B cell (primary cell): Measurements from ENCODE around the gene PAX2. TPM values are rescaled to one million over a fixed set of nuclear protein-coding genes. Genes with fewer than 3 reads are reported as not detected.

Experiments
- ATAC-seq: fragments of 200-7000 bp; cut with Tn5 transposase; one replicate; pipeline ENCODE4 v1.10.0; 2021; ENCODE audit warnings: low read depth, mild to moderate bottlenecking, moderate number of reproducible peaks, moderate library complexity
- CTCF ChIA-PET: fragments of 350-600 bp; sonication (Branson Sonifier 250); formaldehyde crosslinking; loops from one replicate; lab custom pipeline; 2021; ENCODE audit warnings: antibody characterized with exemption, inconsistent platforms; lab: Charles Lee
- POLR2A ChIA-PET: fragments of 350-600 bp; sonication (Branson Sonifier 250); formaldehyde crosslinking; loops from one replicate; lab custom pipeline; 2021; ENCODE audit warnings: antibody characterized with exemption; lab: Charles Lee
- DNase-seq: peaks from one replicate; pipeline ENCODE4 v3.0.0; 2013
- H2AFZ ChIP-seq: 2 replicates; pipeline ENCODE4 v1.6.1; 2012; ENCODE audit warnings: mild to moderate bottlenecking, low read depth, low read length; ENCODE audit not compliant: insufficient read depth, poor library complexity, severe bottlenecking
- H3K27ac ChIP-seq, 2 donors: 1 replicate in 1 of 2; 2 replicates in 1 of 2; pipeline ENCODE4 v1.5.1; 2012 to 2013; ENCODE audit warnings: low read length in 2 of 2, mild to moderate bottlenecking in 2 of 2, moderate library complexity in 1 of 2
- H3K27me3 ChIP-seq, 4 experiments: fragments of 200-600 bp in 1 of 4; sonication (generic) in 1 of 4; replicated peaks in 1 of 4; 1 replicate in 2 of 4; 2 replicates in 2 of 4; pipeline versions ENCODE4 v1.6.1 to v1.7.0; 2013 to 2016; ENCODE audit warnings: low read length in 3 of 4, mild to moderate bottlenecking in 2 of 4, mixed read lengths in 1 of 4, moderate library complexity in 1 of 4; ENCODE audit not compliant: insufficient read depth in 4 of 4, control insufficient read depth in 3 of 4; ENCODE audit errors: control extremely low read depth in 1 of 4
- H3K36me3 ChIP-seq, 2 experiments: replicated peaks in 1 of 2; 1 replicate in 1 of 2; 2 replicates in 1 of 2; pipeline versions ENCODE4 v1.6.1 to v1.7.1; 2013; ENCODE audit warnings: low read length in 1 of 2; ENCODE audit not compliant: insufficient read depth in 2 of 2, control insufficient read depth in 1 of 2; ENCODE audit errors: control extremely low read depth in 1 of 2, extremely low read depth in 1 of 2
- H3K4me1 ChIP-seq, 2 donors: fragments of 200-600 bp in 1 of 2; sonication (generic) in 1 of 2; 1 replicate in 1 of 2; 2 replicates in 1 of 2; pipeline versions ENCODE4 v1.5.1 to v1.6.1; 2013 to 2017; ENCODE audit warnings: low read length in 2 of 2; ENCODE audit not compliant: control insufficient read depth in 2 of 2, insufficient read depth in 2 of 2
- H3K4me2 ChIP-seq: replicated peaks from 2 replicates; pipeline ENCODE3; 2012; ENCODE audit warnings: mild to moderate bottlenecking, low read depth, low read length; ENCODE audit not compliant: poor library complexity, severe bottlenecking
- H3K4me3 ChIP-seq, 5 experiments: fragments of 200-600 bp in 1 of 5; sonication (generic) in 1 of 5; 1 replicate in 3 of 5; 2 replicates in 2 of 5; pipeline versions ENCODE4 v1.5.1 to v1.7.0; 2011 to 2016; ENCODE audit warnings: low read length in 4 of 5, mild to moderate bottlenecking in 4 of 5, low read depth in 2 of 5, control low read depth in 1 of 5, moderate library complexity in 1 of 5; ENCODE audit not compliant: insufficient read depth in 1 of 5; ENCODE audit errors: control extremely low read depth in 1 of 5, extremely low read depth in 1 of 5
- H3K79me2 ChIP-seq: fragments of 200-600 bp; sonication (generic); one replicate; pipeline ENCODE4 v1.6.0; 2016; ENCODE audit warnings: low read length; ENCODE audit not compliant: control insufficient read depth, insufficient read depth
- H3K9ac ChIP-seq: fragments of 200-600 bp; sonication (generic); 2 replicates; pipeline ENCODE4 v1.6.1; 2017; ENCODE audit warnings: mild to moderate bottlenecking, low read length, moderate library complexity
- H3K9me3 ChIP-seq, 3 donors: one replicate each; pipeline versions ENCODE4 v1.6.1 to v1.7.1; 2013; ENCODE audit warnings: low read length in 2 of 3; ENCODE audit not compliant: control insufficient read depth in 2 of 3, insufficient read depth in 1 of 3; ENCODE audit errors: control extremely low read depth in 1 of 3
- H4K20me1 ChIP-seq: 2 replicates; pipeline ENCODE4 v1.6.0; 2012; ENCODE audit warnings: mild to moderate bottlenecking, low read length; ENCODE audit not compliant: insufficient read depth, control insufficient read depth, poor library complexity, severe bottlenecking
- H3K27ac Mint-ChIP-seq: one replicate; pipeline ENCODE4 v1.8.0; 2021; ENCODE audit warnings: mixed read lengths
- H3K27me3 Mint-ChIP-seq: one replicate; pipeline ENCODE4 v1.8.0; 2021; ENCODE audit warnings: mixed read lengths
- H3K4me1 Mint-ChIP-seq: one replicate; pipeline ENCODE4 v1.8.0; 2021; ENCODE audit warnings: mixed read lengths
- H3K4me3 Mint-ChIP-seq: one replicate; pipeline ENCODE4 v1.8.0; 2021; ENCODE audit warnings: mixed read lengths
- H3K9me3 Mint-ChIP-seq: one replicate; pipeline ENCODE4 v1.8.0; 2022; ENCODE audit warnings: mixed read lengths; ENCODE audit not compliant: insufficient read depth
- EZH2 ChIP-seq: IDR thresholded peaks from 2 replicates; pipeline ENCODE4 v1.6.1; 2012; ENCODE audit warnings: borderline replicate concordance, low read depth, mild to moderate bottlenecking, moderate library complexity, low read length; ENCODE audit not compliant: insufficient read depth, poor library complexity, severe bottlenecking
- WGBS: methylation state at CpG from one replicate; pipeline ENCODE4 v1.1.5; 2013; ENCODE audit warnings: missing lambda C conversion rate; ENCODE audit not compliant: insufficient coverage; 5-methylcytosine and 5-hydroxymethylcytosine counted together
- intact Hi-C: fragments of 100-400 bp; cut with micrococcal nuclease; formaldehyde crosslinking; loops from one replicate; pipeline ENCODE4 v1.10.0; 2022
- polyA plus RNA-seq: library from polyadenylated mRNA; depleted of rRNA; stranded (reverse); fragments of >200 nt; gene quantifications from 2 replicates; pipeline ENCODE4 v1.2.3, GENCODE V29; 2012
- total RNA-seq, 2 donors: library from RNA; stranded (reverse); fragments of 120-200 nt in 1 of 2; gene quantifications; 1 replicate in 1 of 2; 2 replicates in 1 of 2; pipeline versions ENCODE4 v1.2.3 to v1.2.4, GENCODE V29; 2013 to 2022
- TF ChIP-seq, protein P1 (sequence below): fragments of 200-600 bp; IDR thresholded peaks from one replicate; pipeline ENCODE4 v1.8.0; 2022; ENCODE audit warnings: antibody characterized with exemption, mild to moderate bottlenecking

The PAX2 gene
- total and polyA plus RNA-seq, 2 donors (not counting 1 experiment from before 2014, with no cell fraction given), result 0.12 TPM; not detected in 1

- Mint-ChIP-seq H3K4me1 (peaks cover 26% of the 10 kb centered on the region), H3K27ac (no peak overlapping the region), H3K27me3 (peaks cover 59% of the 10 kb centered on the region), H3K4me3 (no peak overlapping the region), H3K9me3 (no peaks in the 10 kb centered on the region)
- H3K27me3 ChIP-seq, result peaks cover 0 to 77% (median 42%) of the 10 kb centered on the region in 4 experiments
- H3K79me2 ChIP-seq, result no peaks in the 10 kb centered on the region
- H3K4me2 ChIP-seq, result no peak overlapping the region
- POLR2A ChIA-PET, result no interaction called here
- H3K4me3 ChIP-seq, result no peak overlapping the region
- intact Hi-C loops, result no loop called here
- CTCF ChIA-PET, result no interaction called here
- no peak for TF ChIP-seq EZH2
- TF ChIP-seq, protein P1, sequence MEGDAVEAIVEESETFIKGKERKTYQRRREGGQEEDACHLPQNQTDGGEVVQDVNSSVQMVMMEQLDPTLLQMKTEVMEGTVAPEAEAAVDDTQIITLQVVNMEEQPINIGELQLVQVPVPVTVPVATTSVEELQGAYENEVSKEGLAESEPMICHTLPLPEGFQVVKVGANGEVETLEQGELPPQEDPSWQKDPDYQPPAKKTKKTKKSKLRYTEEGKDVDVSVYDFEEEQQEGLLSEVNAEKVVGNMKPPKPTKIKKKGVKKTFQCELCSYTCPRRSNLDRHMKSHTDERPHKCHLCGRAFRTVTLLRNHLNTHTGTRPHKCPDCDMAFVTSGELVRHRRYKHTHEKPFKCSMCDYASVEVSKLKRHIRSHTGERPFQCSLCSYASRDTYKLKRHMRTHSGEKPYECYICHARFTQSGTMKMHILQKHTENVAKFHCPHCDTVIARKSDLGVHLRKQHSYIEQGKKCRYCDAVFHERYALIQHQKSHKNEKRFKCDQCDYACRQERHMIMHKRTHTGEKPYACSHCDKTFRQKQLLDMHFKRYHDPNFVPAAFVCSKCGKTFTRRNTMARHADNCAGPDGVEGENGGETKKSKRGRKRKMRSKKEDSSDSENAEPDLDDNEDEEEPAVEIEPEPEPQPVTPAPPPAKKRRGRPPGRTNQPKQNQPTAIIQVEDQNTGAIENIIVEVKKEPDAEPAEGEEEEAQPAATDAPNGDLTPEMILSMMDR, result no peak
- H3K9ac ChIP-seq, result no peak overlapping the region
- no peak overlapping the region for H3K27ac ChIP-seq
- no peak overlapping the region for H2AFZ ChIP-seq
- peaks cover 7% of the 10 kb centered on the region for H4K20me1 ChIP-seq
- WGBS, result 71% methylated on average over 1 of the region's 1 CpG
- H3K9me3 ChIP-seq, result peaks cover 0 to 21% (median 0%) of the 10 kb centered on the region in 3 donors
- peaks cover 32 to 35% of the 10 kb centered on the region in 2 donors for H3K4me1 ChIP-seq
- DNase-seq (no peak), ATAC-seq (no peak)
- H3K36me3 ChIP-seq, result no peaks in the 10 kb centered on the region
Observed at GRCh38 chr10:100831742-100832141, 86.4 kb downstream of the PAX2 start.

GRCh38 chr10:100835810-100836209 is 90.4 kb downstream of the PAX2 start:
- ATAC-seq (no peak), DNase-seq (no peak)
- Histone ChIP-seq H3K27me3 (peaks cover 0 to 66% (median 28%) of the 10 kb centered on the region in 4 experiments), H3K27ac (no peak overlapping the region), H4K20me1 (no peaks in the 10 kb centered on the region), H3K4me2 (no peak overlapping the region), H3K79me2 (no peaks in the 10 kb centered on the region), H3K4me1 (no peaks in the 10 kb centered on the region), H3K36me3 (no peaks in the 10 kb centered on the region), H2AFZ (no peak overlapping the region), H3K9me3 (no peaks in the 10 kb centered on the region), H3K4me3 (no peak overlapping the region), H3K9ac (no peak overlapping the region)
- WGBS, result 100% methylated on average over 2 of the region's 7 CpGs
- intact Hi-C loops, result no loop called here
- Mint-ChIP-seq H3K27me3 (peaks cover 31% of the 10 kb centered on the region), H3K4me3 (no peak overlapping the region), H3K4me1 (no peaks in the 10 kb centered on the region), H3K27ac (no peak overlapping the region), H3K9me3 (no peaks in the 10 kb centered on the region)
- TF ChIP-seq, protein P1, result no peak
- TF ChIP-seq EZH2, result no peak
- CTCF ChIA-PET, result no interaction called here
- POLR2A ChIA-PET, result no interaction called here
